Measurements from ENCODE around the gene GPR3. TPM values are rescaled to one million over a fixed set of nuclear protein-coding genes. Genes with fewer than 3 reads are reported as not detected.

The GPR3 gene
- total and polyA plus RNA-seq, 2 donors (not counting 3 experiments of a cell fraction or from before 2014, with no cell fraction given): 1.8 TPM

- CTCF ChIA-PET: interaction anchor here (1.0 to 6.6 kb wide), 4 partner anchors 27 to 214 kb away, joined by 3 to 45 read pairs (median 4); partner anchors contain the start of gene MAP3K6
- TF ChIP-seq, protein P1, sequence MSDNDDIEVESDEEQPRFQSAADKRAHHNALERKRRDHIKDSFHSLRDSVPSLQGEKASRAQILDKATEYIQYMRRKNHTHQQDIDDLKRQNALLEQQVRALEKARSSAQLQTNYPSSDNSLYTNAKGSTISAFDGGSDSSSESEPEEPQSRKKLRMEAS (IDR thresholded peaks at IDR 0.05; ENCODE audit: insufficient read depth, insufficient read length): no peak
- TF ChIP-seq GATA2 (IDR thresholded peaks at IDR 0.05; ENCODE audit: insufficient read depth, insufficient read length, low read depth, low read length): no peak
- no peak for TF ChIP-seq JUN (IDR thresholded peaks at IDR 0.05; ENCODE audit: borderline replicate concordance, insufficient read depth, insufficient read length, low read depth)
- TF ChIP-seq CTCF (IDR thresholded peaks at IDR 0.05; ENCODE audit: extremely low read depth in 1 of 2, insufficient read depth in 1 of 2, low read depth in 1 of 2, low read length in 2 of 2): peak; percentile 14 to 38
- no peak for TF ChIP-seq POLR2AphosphoS5 (IDR thresholded peaks at IDR 0.05; ENCODE audit: insufficient read depth, low read depth, low read length)
- H3K4me1 ChIP-seq (ENCODE audit: control insufficient read depth, extremely low read depth, insufficient read depth, low read length): peaks cover 21% of the 10 kb centered on the region
- POLR2A ChIA-PET: no interaction called here
- DNase-seq (ENCODE audit: low read depth, low spot score) (no peak), FAIRE-seq (no peak)
- no peaks in the 10 kb centered on the region for H3K9me3 ChIP-seq (replicated peaks; ENCODE audit: control insufficient read depth, insufficient read depth, low read length)
- BruUV-seq (replicated peaks): no TSS peak
- peaks cover 5% of the 10 kb centered on the region for H3K79me2 ChIP-seq (ENCODE audit: control insufficient read depth, insufficient read depth, low read length)
- no peaks in the 10 kb centered on the region for H3K27me3 ChIP-seq (ENCODE audit: control insufficient read depth in 2 of 2, insufficient read depth in 2 of 2, low read length in 2 of 2)
- dilution Hi-C loops (cut with MboI; ENCODE audit: extremely low pct_ligation_motif_present, low sequenced_read_pairs) (no loop called here), intact Hi-C loops (cut with micrococcal nuclease) (loop anchor here (1.0 to 10.0 kb wide), 7 partner anchors 27 to 351 kb away; partner anchors contain the start of genes MAP3K6 and TMEM222)
- peak overlapping the region; percentile 46 to 80 (median 70) for H3K4me3 ChIP-seq (replicated peaks in 1 of 3; ENCODE audit: insufficient read depth in 1 of 3, low read depth in 1 of 3, low read length in 3 of 3)
- H4K20me1 ChIP-seq (replicated peaks; ENCODE audit: control insufficient read depth, extremely low read depth, insufficient read depth, low read length): no peaks in the 10 kb centered on the region
- peak overlapping the region; percentile 91 for H2AFZ ChIP-seq (ENCODE audit: low read depth, low read length)
- H3K9ac ChIP-seq (replicated peaks; ENCODE audit: extremely low read depth, insufficient read depth, low read length): peak overlapping the region; percentile 87
- H3K4me2 ChIP-seq (ENCODE audit: insufficient read depth, low read length): peak overlapping the region; percentile 84
- no peaks in the 10 kb centered on the region for H3K36me3 ChIP-seq (ENCODE audit: control insufficient read depth in 2 of 2, extremely low read depth in 1 of 2, insufficient read depth in 2 of 2, low read length in 2 of 2)
- H3K9me1 ChIP-seq (replicated peaks; ENCODE audit: control insufficient read depth, extremely low read depth, insufficient read depth, low read length): no peaks in the 10 kb centered on the region
- peak overlapping the region; percentile 73 for H3K27ac ChIP-seq (ENCODE audit: insufficient read depth, low read depth, low read length)
Measured at GRCh38 chr1:27392778-27393635, 585 bp downstream of the GPR3 start.
